Keratinocyte (primary cell): ENCODE data around the gene SREBF2. TPM values are rescaled to one million over a fixed set of nuclear protein-coding genes. Genes with fewer than 3 reads are reported as not detected.

Experiments used
- DNase-seq: peaks from one replicate; pipeline ENCODE4 v3.0.0-alpha.2; 2011; ENCODE audit warnings: low read depth, missing footprints, low spot score
- FAIRE-seq: peaks from 2 replicates; lab custom pipeline; 2011; peaks lifted over from hg19 to GRCh38; lab: Jason Lieb, UNC
- H2AFZ ChIP-seq: 2 replicates; pipeline ENCODE4 v1.6.0; 2012; ENCODE audit warnings: low read length, control low read depth, inconsistent platforms; ENCODE audit not compliant: control insufficient read depth
- H3K27ac ChIP-seq: 2 replicates; pipeline ENCODE4 v1.5.1; 2011; ENCODE audit warnings: low read length; ENCODE audit not compliant: control insufficient read depth, insufficient read depth
- H3K27me3 ChIP-seq: 3 replicates; pipeline ENCODE4 v1.6.0; 2011; ENCODE audit warnings: low read length; ENCODE audit not compliant: control insufficient read depth, insufficient read depth; ENCODE audit errors: extremely low read depth
- H3K36me3 ChIP-seq, 2 experiments: 2 replicates in 1 of 2; 3 replicates in 1 of 2; pipeline ENCODE4 v1.5.1; 2011; ENCODE audit warnings: low read length in 2 of 2, mild to moderate bottlenecking in 1 of 2; ENCODE audit not compliant: control insufficient read depth in 2 of 2, insufficient read depth in 2 of 2; ENCODE audit errors: extremely low read depth in 1 of 2
- H3K4me1 ChIP-seq: 3 replicates; pipeline ENCODE4 v1.5.1; 2011; ENCODE audit warnings: low read length; ENCODE audit not compliant: control insufficient read depth, insufficient read depth; ENCODE audit errors: extremely low read depth
- H3K4me2 ChIP-seq: 3 replicates; pipeline ENCODE4 v1.6.0; 2011; ENCODE audit warnings: low read depth, low read length; ENCODE audit not compliant: control insufficient read depth, insufficient read depth; ENCODE audit errors: extremely low read depth
- H3K4me3 ChIP-seq, 3 experiments: fragments of 200-600 bp in 1 of 3; sonication (generic) in 1 of 3; 2 replicates in 2 of 3; 3 replicates in 1 of 3; pipeline ENCODE4 v1.5.1; 2011 to 2016; ENCODE audit warnings: low read length in 3 of 3, mild to moderate bottlenecking in 3 of 3, control low read depth in 2 of 3, inconsistent platforms in 1 of 3, low read depth in 1 of 3, mixed read lengths in 1 of 3, mixed run types in 1 of 3, moderate library complexity in 1 of 3; ENCODE audit not compliant: control insufficient read depth in 2 of 3, insufficient read depth in 2 of 3; ENCODE audit errors: extremely low read depth in 1 of 3
- H3K79me2 ChIP-seq: 2 replicates; pipeline ENCODE4 v1.6.0; 2012; ENCODE audit warnings: low read length; ENCODE audit not compliant: control insufficient read depth, insufficient read depth
- H3K9ac ChIP-seq: 3 replicates; pipeline ENCODE4 v1.6.0; 2011; ENCODE audit warnings: low read length; ENCODE audit not compliant: control insufficient read depth, insufficient read depth; ENCODE audit errors: extremely low read depth
- H3K9me1 ChIP-seq: 3 replicates; pipeline ENCODE4 v1.6.0; 2011; ENCODE audit warnings: low read length; ENCODE audit not compliant: control insufficient read depth, insufficient read depth; ENCODE audit errors: extremely low read depth
- H3K9me3 ChIP-seq: 2 replicates; pipeline ENCODE4 v1.5.1; 2012; ENCODE audit warnings: low read depth, low read length; ENCODE audit not compliant: control insufficient read depth
- H4K20me1 ChIP-seq: 3 replicates; pipeline ENCODE4 v1.6.0; 2011; ENCODE audit warnings: low read length; ENCODE audit not compliant: control insufficient read depth, insufficient read depth; ENCODE audit errors: extremely low read depth
- CTCF ChIP-seq, 3 experiments: IDR thresholded peaks in 1 of 3; conservative IDR thresholded peaks in 1 of 3; optimal IDR thresholded peaks in 1 of 3; 2 replicates in 2 of 3; 3 replicates in 1 of 3; pipeline versions ENCODE3 to v1.5.1; 2011; ENCODE audit warnings: low read length in 3 of 3, mild to moderate bottlenecking in 3 of 3, moderate library complexity in 2 of 3, control low read depth in 1 of 3, inconsistent platforms in 1 of 3; ENCODE audit not compliant: insufficient read depth in 2 of 3; ENCODE audit errors: extremely low read depth in 1 of 3
- EZH2 ChIP-seq: IDR thresholded peaks from one replicate; pipeline ENCODE4 v1.6.1; 2012; ENCODE audit warnings: inconsistent platforms, mild to moderate bottlenecking, low read length, moderate library complexity
- dilution Hi-C: fragments of 300-500 bp; cut with MboI; formaldehyde crosslinking; loops from one replicate; pipeline ENCODE4 v1.7.0; 2020; ENCODE audit warnings: low sequenced_read_pairs; ENCODE audit not compliant: extremely low pct_ligation_motif_present
- polyA plus RNA-seq, 5 experiments: library from polyadenylated mRNA; depleted of rRNA in 3 of 5; stranded (reverse) in 3 of 5; stranded (forward) in 1 of 5; unstranded in 1 of 5; fragments of >200 nt; gene quantifications; 1 replicate in 1 of 5; 2 replicates in 3 of 5; 3 replicates in 1 of 5; pipeline versions ENCODE4 v1.2.1 to v1.2.3, GENCODE V29; 2011 to 2012; ENCODE audit warnings: missing spikeins in 2 of 5, low read depth in 1 of 5, low replicate concordance in 1 of 5

Gene SREBF2
- polyA plus RNA-seq, 1 donor (not counting 4 experiments of a cell fraction or from before 2014, with no cell fraction given) = 57.5 TPM

GRCh38 chr22:41816241-41816640, 16.7 kb upstream of the SREBF2 start:
- TF ChIP-seq CTCF (optimal IDR thresholded peaks at IDR 0.05 in 1 of 3, IDR thresholded peaks at IDR 0.05 in 1 of 3, conservative IDR thresholded peaks at IDR 0.05 in 1 of 3; ENCODE audit: extremely low read depth in 1 of 3, insufficient read depth in 2 of 3, low read length in 3 of 3) (no peak), EZH2 (no peak)
- FAIRE-seq = no peak

GRCh38 chr22:41816871-41817270, 16.0 kb upstream of the SREBF2 start:
- Histone ChIP-seq H3K27ac (no peak overlapping the region), H3K27me3 (no peaks in the 10 kb centered on the region), H3K9me1 (no peaks in the 10 kb centered on the region), H3K4me3 (no peak overlapping the region), H3K9ac (no peak overlapping the region), H4K20me1 (no peaks in the 10 kb centered on the region), H3K4me1 (no peaks in the 10 kb centered on the region), H3K9me3 (no peaks in the 10 kb centered on the region), H3K79me2 (no peaks in the 10 kb centered on the region), H2AFZ (no peak overlapping the region), H3K36me3 (peaks cover 5 to 7% of the 10 kb centered on the region in 2 experiments), H3K4me2 (no peak overlapping the region)
- no peak for TF ChIP-seq EZH2
- dilution Hi-C loops = no loop called here
- no peak for FAIRE-seq
- DNase-seq = no peak

More at GRCh38 chr22:41816241-41816640, 16.7 kb upstream of the SREBF2 start:
- Histone ChIP-seq H3K27me3 (no peaks in the 10 kb centered on the region), H3K9me3 (no peaks in the 10 kb centered on the region), H3K4me1 (no peaks in the 10 kb centered on the region), H3K36me3 (peaks cover 5 to 7% of the 10 kb centered on the region in 2 experiments), H2AFZ (no peak overlapping the region), H4K20me1 (no peaks in the 10 kb centered on the region), H3K9me1 (no peaks in the 10 kb centered on the region), H3K4me2 (no peak overlapping the region), H3K4me3 (no peak overlapping the region), H3K9ac (no peak overlapping the region), H3K27ac (no peak overlapping the region), H3K79me2 (no peaks in the 10 kb centered on the region)
- no peak for DNase-seq
- dilution Hi-C loops = no loop called here

- dilution Hi-C loops = no loop called here
- no peak for FAIRE-seq
- H3K79me2 ChIP-seq = no peaks in the 10 kb centered on the region
These were observed 14.9 kb upstream of the SREBF2 start for GRCh38 chr22:41818011-41818410.

More at GRCh38 chr22:41818011-41818410, 14.9 kb upstream of the SREBF2 start:
- TF ChIP-seq EZH2 (no peak), CTCF (optimal IDR thresholded peaks at IDR 0.05 in 1 of 3, IDR thresholded peaks at IDR 0.05 in 1 of 3, conservative IDR thresholded peaks at IDR 0.05 in 1 of 3; ENCODE audit: extremely low read depth in 1 of 3, insufficient read depth in 2 of 3, low read length in 3 of 3) (no peak)
- H3K27ac ChIP-seq = no peak overlapping the region
- no peaks in the 10 kb centered on the region for H3K9me1 ChIP-seq
- H3K9ac ChIP-seq = no peak overlapping the region
- no peaks in the 10 kb centered on the region for H3K4me1 ChIP-seq
- H3K27me3 ChIP-seq = no peaks in the 10 kb centered on the region
- no peak overlapping the region for H2AFZ ChIP-seq
- peaks cover 5 to 7% of the 10 kb centered on the region in 2 experiments for H3K36me3 ChIP-seq
- no peak overlapping the region for H3K4me3 ChIP-seq
- H3K4me2 ChIP-seq = no peak overlapping the region
- H4K20me1 ChIP-seq = no peaks in the 10 kb centered on the region
- H3K9me3 ChIP-seq = no peaks in the 10 kb centered on the region
- no peak for DNase-seq
